Measurements from ENCODE around the gene CAPN9.
"Not testable (repeated sequence)": the region's sequence is repeated elsewhere in the genome, so short reads cannot be mapped to it uniquely, and the experiment has no call there.

The CAPN9 gene

GRCh38 chr1:230747127-230747730 is at the start of gene CAPN9:
Gene CAPN9 (plus strand): TSS chr1:230747388. CDS start chr1:230747497, 109 bp downstream.
- DNase-seq = no peak

- no peak for DNase-seq
These were observed 49.1 kb upstream of the CAPN9 start for GRCh38 chr1:230698130-230698529.

- DNase-seq = not testable (repeated sequence)
These were observed 48.2 kb upstream of the CAPN9 start for GRCh38 chr1:230698964-230699363.

- no peak for DNase-seq
These were observed 47.5 kb upstream of the CAPN9 start for GRCh38 chr1:230699716-230700115.

- DNase-seq = no peak
These were observed 47.1 kb upstream of the CAPN9 start for GRCh38 chr1:230700132-230700531.

GRCh38 chr1:230701434-230701833 is 45.8 kb upstream of the CAPN9 start:
- DNase-seq = no peak

- no peak for DNase-seq
These were observed 45.1 kb upstream of the CAPN9 start for GRCh38 chr1:230701895-230702768.

- DNase-seq = no peak
These were observed 44.1 kb upstream of the CAPN9 start for GRCh38 chr1:230702934-230703678.

- DNase-seq = no peak
These were observed 43.4 kb upstream of the CAPN9 start for GRCh38 chr1:230703679-230704385.

- no peak for DNase-seq
These were observed 42.4 kb upstream of the CAPN9 start for GRCh38 chr1:230704830-230705229.

GRCh38 chr1:230705289-230706019 is 41.7 kb upstream of the CAPN9 start:
- no peak for DNase-seq

GRCh38 chr1:230706020-230706699 is 41.0 kb upstream of the CAPN9 start:
- no peak for DNase-seq

- DNase-seq = no peak
These were observed 40.1 kb upstream of the CAPN9 start for GRCh38 chr1:230706887-230707731.

GRCh38 chr1:230707732-230708630 is 39.2 kb upstream of the CAPN9 start:
- no peak for DNase-seq

- no peak for DNase-seq
These were observed 38.3 kb upstream of the CAPN9 start for GRCh38 chr1:230708631-230709580.

GRCh38 chr1:230709619-230710542 is 37.3 kb upstream of the CAPN9 start:
- DNase-seq = no peak

GRCh38 chr1:230710543-230710904 is 36.7 kb upstream of the CAPN9 start:
- no peak for DNase-seq

Data from activated CD4-positive, alpha-beta T cell treated with anti-CD3 and anti-CD28 coated beads, Interleukin-2, amount 50 U/mL, for 48 hours (primary cell).